GM18517 (cell line): Measurements from ENCODE around the gene CTAGE4.
"Not testable (repeated sequence)": the region's sequence is repeated elsewhere in the genome, so short reads cannot be mapped to it uniquely, and the experiment has no call there.

ENCODE experiments used
- ATAC-seq: cut with Tn5 transposase; IDR thresholded peaks from one replicate; pipeline ENCODE4 v1.9.1; 2021; ENCODE audit warnings: mild to moderate bottlenecking, moderate library complexity; ENCODE audit not compliant: unreplicated experiment

Gene CTAGE4, protein sequence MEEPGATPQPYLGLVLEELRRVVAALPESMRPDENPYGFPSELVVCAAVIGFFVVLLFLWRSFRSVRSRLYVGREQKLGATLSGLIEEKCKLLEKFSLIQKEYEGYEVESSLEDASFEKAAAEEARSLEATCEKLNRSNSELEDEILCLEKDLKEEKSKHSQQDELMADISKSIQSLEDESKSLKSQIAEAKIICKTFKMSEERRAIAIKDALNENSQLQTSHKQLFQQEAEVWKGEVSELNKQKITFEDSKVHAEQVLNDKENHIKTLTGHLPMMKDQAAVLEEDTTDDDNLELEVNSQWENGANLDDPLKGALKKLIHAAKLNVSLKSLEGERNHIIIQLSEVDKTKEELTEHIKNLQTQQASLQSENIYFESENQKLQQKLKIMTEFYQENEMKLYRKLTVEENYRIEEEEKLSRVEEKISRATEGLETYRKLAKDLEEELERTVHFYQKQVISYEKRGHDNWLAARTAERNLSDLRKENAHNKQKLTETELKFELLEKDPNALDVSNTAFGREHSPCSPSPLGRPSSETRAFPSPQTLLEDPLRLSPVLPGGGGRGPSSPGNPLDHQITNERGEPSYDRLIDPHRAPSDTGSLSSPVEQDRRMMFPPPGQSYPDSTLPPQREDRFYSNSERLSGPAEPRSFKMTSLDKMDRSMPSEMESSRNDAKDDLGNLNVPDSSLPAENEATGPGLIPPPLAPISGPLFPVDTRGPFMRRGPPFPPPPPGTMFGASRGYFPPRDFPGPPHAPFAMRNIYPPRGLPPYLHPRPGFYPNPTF

DNA sequence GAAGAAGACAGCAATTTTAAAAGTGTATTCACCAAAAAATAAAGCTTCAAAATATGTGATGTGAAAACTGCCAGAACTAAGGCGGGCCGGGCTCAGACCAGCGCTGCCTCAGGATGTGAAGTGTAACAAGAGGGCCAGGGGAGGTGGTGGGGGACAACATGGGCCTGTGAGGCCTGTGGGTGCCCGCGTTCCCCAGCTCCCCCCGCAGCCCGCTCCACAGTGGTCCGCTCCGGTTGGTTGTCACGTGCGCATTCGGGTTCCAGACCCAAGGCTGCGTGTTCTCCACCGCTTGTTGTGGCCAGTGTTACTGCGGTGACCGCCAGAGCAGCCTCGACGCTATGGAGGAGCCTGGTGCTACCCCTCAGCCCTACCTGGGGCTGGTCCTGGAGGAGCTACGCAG is at the start of gene CTAGE4:
CTAGE4 (plus strand) TSS at position 301 of the 400 bp plus-strand sequence; CDS start at position 339, 38 bp downstream.
- not testable (repeated sequence) for ATAC-seq

DNA sequence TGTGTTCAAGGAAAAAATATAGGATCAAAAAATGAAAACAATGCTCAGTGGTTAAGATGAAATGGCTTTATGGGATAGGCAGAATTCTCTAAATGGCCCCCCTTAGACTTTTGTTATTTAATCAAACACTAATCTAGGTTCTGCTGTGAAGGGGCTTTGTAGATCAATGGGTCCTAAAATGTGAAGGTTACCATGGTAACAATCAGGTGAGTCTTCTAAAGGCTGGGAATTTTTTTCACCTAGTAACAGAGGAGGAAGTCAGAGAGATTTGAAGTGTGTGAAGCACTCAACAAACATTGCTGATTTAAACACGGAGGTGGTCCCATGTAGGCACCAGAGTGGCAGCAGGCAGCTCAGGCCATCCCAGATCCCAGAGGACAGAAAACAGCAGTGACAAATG is 49.1 kb upstream of the CTAGE4 start:
- ATAC-seq = no peak

DNA sequence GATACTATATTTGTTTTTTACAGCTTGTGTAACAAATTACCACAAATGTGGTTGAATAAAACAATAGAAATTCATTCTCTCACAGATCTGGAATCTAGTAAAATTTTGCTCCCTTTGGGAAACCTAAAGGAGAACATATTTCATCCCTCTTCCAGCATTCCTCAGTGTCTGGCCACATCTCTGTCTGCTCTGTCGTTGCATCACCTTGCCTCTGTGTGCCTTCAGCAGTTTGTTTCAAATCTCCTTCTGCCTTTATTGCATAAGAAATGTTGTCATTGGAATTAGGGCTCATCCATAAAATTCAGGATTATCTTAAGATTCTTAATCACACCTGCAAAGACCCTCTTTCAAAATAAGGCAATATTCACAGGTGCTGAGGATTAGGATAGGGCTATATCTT is 45.8 kb upstream of the CTAGE4 start:
- no peak for ATAC-seq

DNA sequence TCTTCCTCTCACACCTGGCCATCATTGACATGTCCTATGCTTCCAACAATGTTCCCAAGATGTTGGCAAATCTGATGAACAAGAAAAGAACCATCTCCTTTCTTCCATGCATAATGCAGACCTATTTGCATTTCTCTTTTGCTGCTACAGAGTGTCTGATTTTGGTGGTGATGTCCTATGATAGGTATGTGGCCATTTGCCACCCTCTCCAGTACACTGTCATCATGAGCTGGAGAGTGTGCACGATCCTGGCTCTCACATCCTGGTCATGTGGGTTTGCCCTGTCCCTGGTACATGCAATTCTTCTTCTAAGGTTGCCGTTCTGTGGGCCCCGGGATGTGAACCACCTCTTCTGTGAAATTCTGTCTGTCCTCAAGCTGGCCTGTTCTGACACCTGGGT is 41.1 kb upstream of the CTAGE4 start:
- ATAC-seq = no peak

DNA sequence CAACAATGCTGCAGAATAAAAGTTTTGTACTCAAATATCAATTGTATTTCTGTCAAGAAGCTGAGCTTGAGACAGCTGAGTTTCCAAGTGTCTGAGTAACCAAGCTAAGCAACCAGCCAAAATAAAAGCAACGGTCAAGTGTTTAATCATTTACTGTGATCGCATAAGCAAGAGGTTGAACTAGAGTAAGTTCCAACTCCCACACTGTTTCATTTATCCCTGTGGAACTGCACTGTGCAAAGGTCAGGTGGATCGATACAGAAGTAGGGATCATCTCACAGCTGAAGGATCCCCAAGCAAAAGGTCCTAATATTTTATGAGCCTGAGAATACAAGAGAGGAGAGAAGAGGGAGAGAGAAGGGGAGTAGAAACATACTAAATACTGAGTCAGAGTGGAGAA is 38.8 kb upstream of the CTAGE4 start:
- ATAC-seq = no peak

DNA sequence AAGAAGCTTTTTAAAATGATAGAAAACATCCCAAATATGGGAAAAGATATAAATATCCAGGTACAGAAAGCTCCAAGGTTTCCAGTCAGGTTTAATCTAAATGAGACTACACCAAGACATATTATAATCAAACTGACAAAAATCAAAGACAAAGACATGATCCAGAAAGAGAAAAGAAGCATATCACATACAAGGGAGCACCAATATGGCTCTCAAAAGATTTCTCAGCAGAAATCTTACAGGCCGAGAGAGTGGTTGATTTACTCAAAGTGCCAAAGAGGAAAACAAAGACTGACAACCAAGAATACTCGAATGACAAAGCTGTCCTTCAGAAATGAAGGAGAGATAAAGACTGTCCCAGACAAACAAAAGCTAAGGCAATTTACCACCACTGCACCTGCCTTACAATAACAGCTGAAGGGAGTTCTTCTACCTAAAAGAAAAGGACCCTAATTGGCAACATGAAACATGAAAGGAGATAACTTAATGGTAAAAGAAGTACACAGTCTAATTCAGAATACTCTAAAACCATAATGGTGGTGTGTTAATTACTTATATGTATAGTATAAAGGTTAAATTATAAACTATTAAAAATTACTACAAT is 34.9 kb upstream of the CTAGE4 start:
- no peak for ATAC-seq

DNA sequence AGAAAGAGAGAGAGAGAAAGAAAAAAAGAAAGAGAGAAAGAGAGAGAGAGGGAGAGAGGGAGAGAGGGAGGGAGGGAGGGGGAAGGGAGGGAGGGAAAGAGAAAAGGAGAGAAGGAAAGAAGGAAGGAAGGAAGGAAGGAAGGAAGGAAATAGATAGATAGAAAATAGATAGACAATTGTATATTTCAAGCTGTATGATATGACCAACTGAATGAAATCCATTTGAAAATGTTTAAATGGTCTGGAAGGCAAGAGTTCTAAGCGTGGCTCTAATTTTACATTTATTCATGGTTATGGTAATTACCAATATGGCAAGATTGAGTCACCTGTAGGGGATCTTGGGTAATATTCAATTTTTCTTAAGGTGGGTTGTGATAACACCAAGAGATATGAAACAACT is 24.4 kb upstream of the CTAGE4 start:
- no peak for ATAC-seq

DNA sequence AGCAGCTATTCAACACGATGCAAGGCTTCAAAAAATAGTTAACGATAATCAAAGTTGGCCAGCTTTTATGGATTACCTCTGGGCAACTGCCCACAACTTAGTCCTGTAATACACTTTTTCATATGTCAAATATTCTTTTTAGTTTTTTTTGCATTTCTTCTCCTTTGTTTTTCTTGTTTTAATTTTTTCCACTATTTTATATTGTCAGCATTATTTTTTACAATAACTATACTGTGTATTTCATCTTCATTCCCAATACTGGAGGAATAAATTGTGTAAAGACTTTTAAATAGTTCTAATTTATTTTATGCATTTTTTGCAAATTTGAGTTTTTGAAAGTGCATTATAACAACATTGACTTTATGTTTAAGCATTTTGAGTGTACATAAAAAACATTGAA is 18.5 kb upstream of the CTAGE4 start:
- no peak for ATAC-seq

DNA sequence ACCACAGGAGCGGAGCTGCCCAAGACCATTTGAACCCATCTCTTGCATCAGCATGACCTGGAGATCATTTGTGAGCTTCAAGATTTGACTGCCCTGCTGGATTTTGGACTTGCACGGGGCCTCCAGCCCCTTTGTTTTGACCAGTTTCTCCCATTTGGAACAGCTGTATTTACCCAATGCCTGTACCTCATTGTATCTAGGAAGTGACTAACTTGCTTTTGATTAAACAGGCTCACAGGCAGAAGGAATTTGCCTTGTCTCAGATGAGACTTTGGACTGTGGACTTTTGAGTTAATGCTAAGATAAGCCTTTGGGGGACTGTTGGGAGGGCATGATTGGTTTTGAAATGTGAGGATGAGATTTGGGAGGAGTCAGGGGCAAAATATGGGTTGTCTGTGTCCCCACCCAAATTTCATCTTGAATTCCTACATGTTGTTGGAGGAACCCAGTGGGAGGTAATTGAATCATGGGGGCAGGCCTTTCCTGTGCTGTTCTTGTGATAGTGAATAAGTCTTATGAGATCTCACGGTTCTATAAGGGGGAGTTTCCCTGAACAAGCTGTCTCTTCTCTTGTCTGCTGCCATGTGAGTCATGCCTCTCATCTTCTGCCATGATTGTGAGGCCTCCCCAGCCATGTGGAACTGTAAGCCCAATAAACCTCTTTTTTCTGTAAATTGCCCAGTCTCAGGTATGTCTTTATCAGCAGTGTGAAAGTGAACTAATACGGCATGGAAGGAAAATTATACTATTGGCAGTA is 11.5 kb upstream of the CTAGE4 start:
- ATAC-seq = not testable (repeated sequence)

DNA sequence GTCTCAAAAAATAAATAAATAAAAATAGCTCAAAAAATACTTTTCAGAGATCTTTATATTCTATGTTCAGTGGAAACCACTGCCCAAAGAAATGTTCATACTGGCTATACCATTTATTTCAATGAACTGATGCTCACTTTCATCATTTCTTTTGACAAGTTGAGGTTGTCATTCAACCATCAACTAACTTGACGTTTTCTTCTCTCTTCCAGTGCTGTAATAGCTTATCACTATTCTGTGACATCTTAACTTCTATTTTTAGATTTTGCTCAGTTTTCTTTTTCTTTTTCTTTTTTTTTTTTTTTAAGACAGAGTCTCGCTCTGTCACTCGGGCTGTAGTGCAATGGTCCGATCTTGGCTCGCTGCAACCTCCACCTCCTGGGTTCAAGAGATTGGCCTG is 8.7 kb upstream of the CTAGE4 start:
- ATAC-seq = no peak

DNA sequence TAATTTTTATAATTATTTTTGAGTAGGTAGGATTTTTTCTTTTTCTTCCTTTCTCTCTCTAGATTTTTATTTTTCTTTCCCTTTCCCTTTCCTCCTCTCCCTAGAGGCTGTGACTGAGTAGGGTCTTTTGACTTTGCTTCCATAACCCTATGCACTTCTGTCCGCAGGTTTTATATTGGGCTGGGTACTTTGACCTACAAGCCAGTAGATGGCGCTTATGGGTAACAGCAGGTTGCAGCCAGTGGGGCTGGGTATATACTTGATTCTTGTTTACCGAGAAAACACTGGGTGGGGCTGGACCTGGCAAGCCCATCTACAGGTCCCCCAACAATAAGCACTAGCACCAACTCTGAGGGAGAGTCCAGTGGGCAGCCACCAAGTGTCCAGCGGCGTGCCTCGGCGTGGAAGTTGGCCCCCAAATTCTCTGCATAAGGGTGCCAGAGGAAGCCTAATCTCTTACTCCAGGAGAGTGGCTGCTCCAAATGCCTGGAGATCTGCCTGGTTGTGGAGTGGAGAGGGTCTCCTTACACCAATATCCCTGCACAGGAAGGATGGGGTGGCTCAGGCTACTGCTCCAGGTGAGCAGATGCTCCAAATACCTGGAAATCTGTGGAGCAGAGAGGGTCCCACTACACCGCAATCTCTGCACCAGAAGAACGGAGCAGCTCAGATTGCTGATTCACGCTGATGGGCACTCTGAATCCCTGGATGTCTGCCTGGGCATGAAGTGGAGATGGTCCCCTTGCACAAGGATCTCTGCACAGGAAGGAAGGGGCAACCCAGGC is 4.7 kb upstream of the CTAGE4 start:
- ATAC-seq = peak; percentile 99

DNA sequence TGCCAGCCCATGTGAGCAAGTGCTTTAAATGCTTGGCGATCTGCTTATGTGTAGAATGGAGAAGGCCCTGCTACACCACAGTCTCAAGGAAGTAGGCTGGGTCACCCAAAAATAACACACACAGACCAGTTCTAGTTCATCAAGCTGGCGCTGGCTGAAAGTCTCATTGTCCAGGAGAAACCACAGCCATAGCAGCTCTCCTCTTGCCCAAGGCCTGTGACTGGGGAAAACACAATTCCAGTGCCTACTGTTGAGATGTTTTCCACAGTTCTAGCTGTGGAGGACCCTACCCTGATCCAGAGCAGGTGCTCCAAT is 4.1 kb upstream of the CTAGE4 start:
- not testable (repeated sequence) for ATAC-seq

DNA sequence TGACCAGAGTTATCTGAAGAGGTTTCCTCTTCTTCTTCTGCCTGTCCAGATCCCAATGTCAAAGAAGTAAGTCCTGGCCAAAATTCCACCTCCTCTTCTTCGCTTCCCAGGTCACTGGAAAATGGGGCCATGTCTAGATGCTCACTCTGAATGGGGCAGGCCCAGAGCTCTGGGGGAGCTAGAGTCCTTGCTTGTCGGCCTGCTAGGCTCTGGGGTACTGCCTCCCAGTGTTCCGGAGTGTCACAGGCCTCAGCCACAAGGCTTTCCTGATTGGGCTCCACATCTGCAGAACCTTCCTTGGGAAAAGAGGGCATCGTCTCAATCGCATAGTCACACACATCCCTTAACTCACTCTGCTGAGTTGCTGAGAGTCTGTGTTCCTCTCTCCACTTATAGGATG is 4.6 kb downstream of the CTAGE4 start:
- ATAC-seq = not testable (repeated sequence)

DNA sequence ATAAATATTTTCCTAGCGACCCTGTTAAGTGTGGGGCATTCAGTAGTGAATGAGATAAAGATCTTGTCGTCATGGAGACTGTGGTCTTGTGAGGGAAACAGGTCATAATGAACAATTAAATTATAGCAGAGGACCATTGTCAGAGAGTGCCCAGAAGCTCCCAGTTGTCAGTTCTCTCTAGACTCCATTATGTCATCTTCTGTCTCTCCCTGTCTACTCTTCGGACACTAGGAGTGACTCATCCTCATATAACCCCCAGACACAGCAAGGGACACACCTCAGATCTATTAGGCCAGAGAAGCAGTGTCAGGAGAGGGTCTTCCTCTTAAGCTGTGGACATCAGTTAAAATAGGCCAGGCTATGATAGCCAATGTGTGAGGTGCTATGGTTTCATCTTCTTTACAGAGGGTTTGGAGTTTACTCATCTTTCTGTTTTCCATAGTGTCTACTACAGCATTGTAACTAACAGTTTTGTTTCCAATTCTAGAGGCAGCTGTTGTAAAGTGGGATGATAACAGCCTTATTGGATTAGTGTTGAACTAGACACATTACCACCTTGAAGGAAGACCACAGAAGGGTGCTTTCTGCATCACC is 5.4 kb downstream of the CTAGE4 start:
- ATAC-seq = not testable (repeated sequence)

DNA sequence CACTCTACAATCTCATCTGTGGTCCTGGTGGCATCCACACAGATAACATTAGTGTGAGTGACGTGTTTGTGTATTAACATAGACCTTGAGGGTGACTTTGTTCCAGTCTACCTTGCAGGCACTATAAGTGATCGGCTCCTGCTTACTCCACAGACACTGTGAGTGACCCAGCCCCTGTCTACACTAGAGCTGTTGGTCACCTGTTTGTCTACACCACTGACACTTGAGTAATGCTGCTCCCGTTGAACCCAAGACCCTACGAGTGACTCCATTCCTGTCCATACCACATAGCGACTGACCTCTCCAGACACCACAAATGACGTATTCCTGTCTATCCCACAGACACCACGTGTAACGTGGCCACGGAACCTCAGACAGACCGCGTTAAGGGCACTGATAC is 10.5 kb downstream of the CTAGE4 start:
- ATAC-seq = not testable (repeated sequence)

DNA sequence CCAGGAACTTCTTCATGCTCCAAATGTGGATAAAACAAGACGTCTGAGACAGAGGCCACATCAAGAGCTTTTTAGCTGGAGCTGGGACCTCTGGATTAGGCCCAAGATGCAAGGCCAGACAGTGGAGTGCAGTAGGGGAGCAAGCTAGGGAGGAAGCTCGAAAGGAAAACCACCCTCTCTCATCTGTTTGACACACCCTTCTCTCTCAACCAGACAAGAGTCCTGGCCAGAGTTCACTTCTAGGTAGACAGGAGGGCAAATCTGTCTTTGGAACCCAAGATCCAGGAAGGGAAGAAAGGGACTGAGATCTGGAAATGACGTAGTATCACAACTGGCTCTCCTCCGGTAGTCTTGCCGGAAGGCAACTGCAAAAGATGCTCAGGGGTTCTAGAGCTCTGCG is 11.2 kb downstream of the CTAGE4 start:
- not testable (repeated sequence) for ATAC-seq

DNA sequence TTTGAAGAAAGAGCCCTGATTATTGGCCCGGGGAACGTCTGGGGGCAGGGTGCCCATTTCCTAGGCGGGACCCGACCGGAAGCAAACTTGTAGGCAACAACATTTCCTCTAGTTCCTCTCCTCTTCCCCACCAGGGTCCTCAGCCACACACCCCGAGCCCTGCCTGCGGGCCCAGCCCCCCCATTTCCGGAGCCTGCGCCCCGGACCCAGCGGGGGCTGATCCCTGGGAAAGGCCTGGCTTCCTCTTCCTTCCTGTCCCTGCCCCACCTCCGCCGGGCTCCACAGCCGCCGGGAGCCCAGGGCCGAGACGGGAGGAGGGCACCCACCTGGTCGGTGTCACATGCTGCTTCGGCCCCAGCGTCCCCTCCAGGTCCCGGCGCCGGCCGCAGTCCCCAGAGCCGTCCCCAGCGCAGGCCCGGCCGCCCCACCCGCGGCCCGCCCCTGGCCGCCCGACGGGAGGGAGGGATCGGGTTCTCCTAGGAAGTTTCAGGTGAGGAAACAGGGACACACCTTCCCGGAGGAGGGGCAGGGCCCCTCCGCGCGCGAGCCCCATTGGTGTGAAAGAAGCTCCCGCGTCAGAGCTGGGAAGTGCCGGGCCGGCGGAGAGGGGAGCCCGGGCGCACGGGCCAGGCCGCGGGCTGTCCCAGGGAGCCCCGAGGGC is 12.1 kb downstream of the CTAGE4 start, which contains the start of gene ARHGEF35:
ARHGEF35 (minus strand) TSS at position 622 of the 661 bp plus-strand sequence. CDS start 7,450 bp downstream, outside the sequence.
- ATAC-seq = peak; percentile 73

DNA sequence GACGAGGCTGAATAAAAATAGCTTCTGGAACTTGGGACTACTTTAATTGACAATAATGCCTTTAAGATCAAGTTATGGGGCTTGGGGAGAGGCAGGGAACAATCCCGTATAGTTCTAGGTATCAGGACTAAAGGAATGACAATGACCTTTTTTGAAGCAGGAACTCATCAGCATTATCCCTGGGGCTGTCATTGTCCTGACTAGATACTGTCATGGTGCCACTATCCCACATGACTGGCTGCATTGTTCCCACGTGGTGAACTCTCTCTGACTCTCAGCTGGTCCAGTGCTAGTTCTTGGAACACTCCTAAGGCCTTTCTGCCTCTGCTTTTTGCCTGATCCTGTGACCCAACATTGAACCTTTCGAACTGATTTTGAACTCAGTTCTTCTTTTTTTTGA is 15.7 kb downstream of the CTAGE4 start:
- not testable (repeated sequence) for ATAC-seq

DNA sequence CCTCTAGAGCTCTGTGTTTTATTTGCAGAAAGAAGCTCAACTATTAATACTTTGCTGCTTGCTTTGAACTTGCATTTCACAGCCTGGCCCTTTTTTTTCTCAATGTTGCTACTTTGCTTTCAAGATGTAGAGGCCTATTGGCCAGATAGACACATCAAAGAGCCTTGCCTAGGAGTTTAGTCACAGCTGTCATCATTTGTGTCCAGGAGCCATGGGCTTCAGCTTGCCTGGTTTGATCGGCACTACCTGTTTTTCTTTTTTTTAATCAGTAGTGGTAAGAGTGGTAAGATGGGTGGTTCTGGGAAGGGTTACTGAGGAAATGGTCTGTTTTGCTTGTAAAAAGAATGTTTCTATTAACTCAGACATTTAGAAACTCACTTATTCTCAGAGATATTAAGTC is 18.7 kb downstream of the CTAGE4 start:
- not testable (repeated sequence) for ATAC-seq
